GM12878 (cell line): ENCODE data around the gene GLT1D1. TPM values are rescaled to one million over a fixed set of nuclear protein-coding genes. Genes with fewer than 3 reads are reported as not detected.

Source experiments
- BCL11A ChIP-seq: IDR thresholded peaks from 2 replicates; pipeline ENCODE4 v1.6.1; 2011; ENCODE audit warnings: low read depth, low read length
- CBX3 ChIP-seq: fragments of 200-600 bp; sonication (generic); IDR thresholded peaks from 2 replicates; pipeline ENCODE4 v1.6.1; 2016; ENCODE audit warnings: low read depth, borderline replicate concordance
- CEBPB ChIP-seq, 2 experiments: fragments of 150-350 bp in 1 of 2; IDR thresholded peaks; 2 replicates each; pipeline ENCODE4 v1.6.1; 2012 to 2014; ENCODE audit warnings: low read depth in 2 of 2, low read length in 2 of 2, borderline replicate concordance in 1 of 2, inconsistent platforms in 1 of 2
- CHD2 ChIP-seq: IDR thresholded peaks from 2 replicates; pipeline ENCODE4 v1.6.1; 2011; ENCODE audit warnings: low read depth, low read length, improper control_type of control experiment, borderline replicate concordance
- CREM ChIP-seq: IDR thresholded peaks from 2 replicates; pipeline ENCODE4 v1.6.1; 2014; ENCODE audit warnings: antibody characterized with exemption, low read depth
- ELK1 ChIP-seq: IDR thresholded peaks from 2 replicates; pipeline ENCODE4 v1.6.1; 2012; ENCODE audit warnings: low read depth, low read length, improper control_type of control experiment
- GABPA ChIP-seq: IDR thresholded peaks from 2 replicates; pipeline ENCODE4 v1.6.1; 2014; ENCODE audit warnings: antibody characterized with exemption, low read depth, mild to moderate bottlenecking, inconsistent platforms
- HCFC1 ChIP-seq: fragments of 150-350 bp; IDR thresholded peaks from 2 replicates; pipeline ENCODE4 v1.6.1; 2014; ENCODE audit warnings: low read length
- NBN ChIP-seq: fragments of 450-650 bp; IDR thresholded peaks from 2 replicates; pipeline ENCODE4 v1.6.1; 2016
- NFYA ChIP-seq: IDR thresholded peaks from 2 replicates; pipeline ENCODE4 v1.6.1; 2011; ENCODE audit warnings: low read depth, mild to moderate bottlenecking, low read length, improper control_type of control experiment, borderline replicate concordance
- PBX3 ChIP-seq: IDR thresholded peaks from 2 replicates; pipeline ENCODE4 v1.6.1; 2011; ENCODE audit warnings: mild to moderate bottlenecking, low read depth, low read length, moderate library complexity; ENCODE audit not compliant: insufficient replicate concordance
- PML ChIP-seq: IDR thresholded peaks from 2 replicates; pipeline ENCODE4 v1.6.1; 2012; ENCODE audit warnings: low read length, inconsistent platforms
- SIN3A ChIP-seq: IDR thresholded peaks from 2 replicates; pipeline ENCODE4 v1.6.1; 2012; ENCODE audit warnings: low read depth, low read length, improper control_type of control experiment
- SMAD1 ChIP-seq: fragments of 450-650 bp; IDR thresholded peaks from 2 replicates; pipeline ENCODE4 v1.6.1; 2018; ENCODE audit warnings: mild to moderate bottlenecking, low read depth; ENCODE audit not compliant: partially characterized antibody
- SMARCA5 ChIP-seq: fragments of 450-650 bp; IDR thresholded peaks from 2 replicates; pipeline ENCODE4 v1.6.1; 2017; ENCODE audit warnings: mild to moderate bottlenecking
- SMC3 ChIP-seq: IDR thresholded peaks from 2 replicates; pipeline ENCODE4 v1.6.1; 2011; ENCODE audit warnings: low read length, improper control_type of control experiment, borderline replicate concordance
- SP1 ChIP-seq: IDR thresholded peaks from one replicate; pipeline ENCODE4 v1.6.1; 2011; ENCODE audit warnings: low read depth, low read length
- SRF ChIP-seq, 2 experiments: IDR thresholded peaks; 2 replicates each; pipeline ENCODE4 v1.6.1; 2011; ENCODE audit warnings: low read depth in 2 of 2, low read length in 2 of 2, mild to moderate bottlenecking in 1 of 2, moderate library complexity in 1 of 2
- TCF12 ChIP-seq: IDR thresholded peaks from 2 replicates; pipeline ENCODE4 v1.6.1; 2011; ENCODE audit warnings: low read depth, mild to moderate bottlenecking, low read length
- ZNF207 ChIP-seq: fragments of 450-650 bp; IDR thresholded peaks from 2 replicates; pipeline ENCODE4 v1.6.1; 2014; ENCODE audit warnings: antibody characterized with exemption, mild to moderate bottlenecking, borderline replicate concordance
- ZSCAN29 ChIP-seq: fragments of 450-650 bp; IDR thresholded peaks from 2 replicates; pipeline ENCODE4 v1.6.1; 2017; ENCODE audit warnings: mild to moderate bottlenecking, moderate library complexity
- polyA plus RNA-seq, 11 experiments: library from polyadenylated mRNA; depleted of rRNA in 4 of 11; unstranded in 6 of 11; stranded (reverse) in 5 of 11; fragments of >200 nt; fragmentation: Nextera tagmentation in 4 of 11; fragmentation: Illumina TruSeq in 1 of 11; extraction: Ambion mirVana in 4 of 11; extraction: Trizol in 1 of 11; gene quantifications; 1 replicate in 1 of 11; 2 replicates in 10 of 11; pipeline versions ENCODE4 v1.2.1 to v1.2.3, GENCODE V29; 2011 to 2016; ENCODE audit warnings: inconsistent platforms in 2 of 11, missing spikeins in 2 of 11, low read depth in 1 of 11
- total RNA-seq, 4 experiments: library from RNA; depleted of rRNA in 3 of 4; stranded (reverse); fragments of >200 nt in 3 of 4; fragmentation: Illumina TruSeq in 1 of 4; extraction: Trizol in 1 of 4; gene quantifications; 2 replicates each; pipeline versions ENCODE4 v1.2.1 to v1.2.3, GENCODE V29; 2013 to 2021
- TF ChIP-seq, protein P1 (sequence below), 3 experiments: IDR thresholded peaks in 2 of 3; conservative IDR thresholded peaks in 1 of 3; 2 replicates each; pipeline ENCODE4 v1.5.1; 2011; ENCODE audit warnings: low read depth in 3 of 3, low read length in 3 of 3, mild to moderate bottlenecking in 3 of 3, control low read depth in 2 of 3, moderate library complexity in 2 of 3, inconsistent platforms in 1 of 3, mixed read lengths in 1 of 3; ENCODE audit not compliant: control insufficient read depth in 2 of 3, insufficient read depth in 1 of 3; ENCODE audit errors: extremely low read depth in 1 of 3
- TF ChIP-seq, protein P2 (sequence below): fragments of 450-650 bp; formaldehyde crosslinking; IDR thresholded peaks from 2 replicates; pipeline ENCODE4 v1.5.0; 2022; ENCODE audit warnings: mild to moderate bottlenecking, missing genetic modification characterization

Gene GLT1D1
- total and polyA plus RNA-seq, 10 of the 15 experiments (the other 5 are each of a cell fraction or from before 2014, with no cell fraction given), result 0.42 to 62.8 (median 3.0) TPM

DNA sequence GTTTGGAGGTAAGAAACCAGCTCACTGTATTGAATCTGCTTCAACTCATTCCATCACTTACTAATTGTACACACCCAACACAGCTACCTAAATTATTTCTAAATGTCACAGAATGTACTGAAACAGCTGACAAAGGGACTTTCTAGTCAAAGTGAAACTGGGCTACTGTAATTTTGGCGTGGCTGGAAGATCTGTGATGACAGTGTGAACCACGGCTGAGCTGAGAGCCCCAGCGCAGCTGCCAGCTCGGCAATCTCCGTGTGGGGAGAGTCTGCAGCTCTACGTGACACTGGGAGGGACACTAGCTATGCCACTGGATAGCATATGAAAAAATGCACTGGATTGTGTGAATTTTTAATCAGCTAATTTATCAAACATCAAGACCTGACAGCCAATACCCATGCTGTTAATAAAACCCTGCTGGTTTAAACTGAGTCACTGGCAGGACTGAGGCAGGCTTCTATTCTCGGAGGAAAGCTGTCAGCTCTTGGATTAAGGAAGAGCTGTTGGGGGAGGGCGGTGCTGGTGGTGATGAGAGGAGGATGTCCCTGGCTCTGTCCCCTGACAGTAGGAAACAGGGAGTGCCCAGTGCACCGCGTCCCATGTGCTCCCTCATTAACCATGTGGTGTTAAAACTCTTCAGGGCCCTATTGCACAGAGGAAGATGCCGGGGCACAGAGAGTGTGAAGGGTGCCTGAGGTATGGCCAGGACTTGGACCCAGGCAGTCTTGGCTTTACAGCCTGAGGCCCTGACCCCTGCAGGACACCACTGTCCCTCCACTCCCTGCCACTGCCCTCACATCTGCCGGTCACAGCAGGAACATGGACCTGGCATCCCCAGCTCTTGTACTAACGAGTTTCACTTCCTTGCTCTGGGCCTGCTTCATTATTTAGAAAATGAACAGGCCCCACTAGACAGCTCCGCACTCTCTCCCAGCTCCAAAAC lies 42.8 kb upstream of the GLT1D1 start (continued):
- TF ChIP-seq SP1, result peak; percentile 56
- no peak for TF ChIP-seq HCFC1
- peak; percentile 63 for TF ChIP-seq PML
- no peak for TF ChIP-seq NFYA
- peak; percentile 87 for TF ChIP-seq CREM
- TF ChIP-seq, protein P1, sequence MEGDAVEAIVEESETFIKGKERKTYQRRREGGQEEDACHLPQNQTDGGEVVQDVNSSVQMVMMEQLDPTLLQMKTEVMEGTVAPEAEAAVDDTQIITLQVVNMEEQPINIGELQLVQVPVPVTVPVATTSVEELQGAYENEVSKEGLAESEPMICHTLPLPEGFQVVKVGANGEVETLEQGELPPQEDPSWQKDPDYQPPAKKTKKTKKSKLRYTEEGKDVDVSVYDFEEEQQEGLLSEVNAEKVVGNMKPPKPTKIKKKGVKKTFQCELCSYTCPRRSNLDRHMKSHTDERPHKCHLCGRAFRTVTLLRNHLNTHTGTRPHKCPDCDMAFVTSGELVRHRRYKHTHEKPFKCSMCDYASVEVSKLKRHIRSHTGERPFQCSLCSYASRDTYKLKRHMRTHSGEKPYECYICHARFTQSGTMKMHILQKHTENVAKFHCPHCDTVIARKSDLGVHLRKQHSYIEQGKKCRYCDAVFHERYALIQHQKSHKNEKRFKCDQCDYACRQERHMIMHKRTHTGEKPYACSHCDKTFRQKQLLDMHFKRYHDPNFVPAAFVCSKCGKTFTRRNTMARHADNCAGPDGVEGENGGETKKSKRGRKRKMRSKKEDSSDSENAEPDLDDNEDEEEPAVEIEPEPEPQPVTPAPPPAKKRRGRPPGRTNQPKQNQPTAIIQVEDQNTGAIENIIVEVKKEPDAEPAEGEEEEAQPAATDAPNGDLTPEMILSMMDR (IDR thresholded peaks at IDR 0.05 in 2 of 3, conservative IDR thresholded peaks at IDR 0.05 in 1 of 3; ENCODE audit: control insufficient read depth in 2 of 3, extremely low read depth in 1 of 3, insufficient read depth in 1 of 3, low read depth in 3 of 3, low read length in 3 of 3), result peak; percentile 10 to 31 (median 14); a peak in 1 of 6 replicates
- no peak for TF ChIP-seq CBX3
- TF ChIP-seq SRF (IDR thresholded peaks at IDR 0.05; ENCODE audit: low read depth in 2 of 2, low read length in 2 of 2), result peak in 1 of 2 experiments; percentile 77; a peak in 1 of 4 replicates
- TF ChIP-seq CEBPB (IDR thresholded peaks at IDR 0.05; ENCODE audit: borderline replicate concordance in 1 of 2, low read depth in 2 of 2, low read length in 2 of 2), result no peak
- TF ChIP-seq, protein P2, sequence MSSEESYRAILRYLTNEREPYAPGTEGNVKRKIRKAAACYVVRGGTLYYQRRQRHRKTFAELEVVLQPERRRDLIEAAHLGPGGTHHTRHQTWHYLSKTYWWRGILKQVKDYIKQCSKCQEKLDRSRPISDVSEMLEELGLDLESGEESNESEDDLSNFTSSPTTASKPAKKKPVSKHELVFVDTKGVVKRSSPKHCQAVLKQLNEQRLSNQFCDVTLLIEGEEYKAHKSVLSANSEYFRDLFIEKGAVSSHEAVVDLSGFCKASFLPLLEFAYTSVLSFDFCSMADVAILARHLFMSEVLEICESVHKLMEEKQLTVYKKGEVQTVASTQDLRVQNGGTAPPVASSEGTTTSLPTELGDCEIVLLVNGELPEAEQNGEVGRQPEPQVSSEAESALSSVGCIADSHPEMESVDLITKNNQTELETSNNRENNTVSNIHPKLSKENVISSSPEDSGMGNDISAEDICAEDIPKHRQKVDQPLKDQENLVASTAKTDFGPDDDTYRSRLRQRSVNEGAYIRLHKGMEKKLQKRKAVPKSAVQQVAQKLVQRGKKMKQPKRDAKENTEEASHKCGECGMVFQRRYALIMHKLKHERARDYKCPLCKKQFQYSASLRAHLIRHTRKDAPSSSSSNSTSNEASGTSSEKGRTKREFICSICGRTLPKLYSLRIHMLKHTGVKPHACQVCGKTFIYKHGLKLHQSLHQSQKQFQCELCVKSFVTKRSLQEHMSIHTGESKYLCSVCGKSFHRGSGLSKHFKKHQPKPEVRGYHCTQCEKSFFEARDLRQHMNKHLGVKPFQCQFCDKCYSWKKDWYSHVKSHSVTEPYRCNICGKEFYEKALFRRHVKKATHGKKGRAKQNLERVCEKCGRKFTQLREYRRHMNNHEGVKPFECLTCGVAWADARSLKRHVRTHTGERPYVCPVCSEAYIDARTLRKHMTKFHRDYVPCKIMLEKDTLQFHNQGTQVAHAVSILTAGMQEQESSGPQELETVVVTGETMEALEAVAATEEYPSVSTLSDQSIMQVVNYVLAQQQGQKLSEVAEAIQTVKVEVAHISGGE (CRISPR knock-in tag), result no peak
- TF ChIP-seq SMC3, result 0 out of 2 replicates have a peak, but pooled peaks have one; percentile 2
- 0 out of 2 replicates have a peak, but pooled peaks have one; percentile 40 for TF ChIP-seq NBN
- 0 out of 2 replicates have a peak, but pooled peaks have one; percentile 27 for TF ChIP-seq ZNF207
- no peak for TF ChIP-seq SMAD1
- peak; percentile 73; the same call in 1 of the 2 replicates for TF ChIP-seq SMARCA5
- TF ChIP-seq CHD2, result peak; percentile 40
- 0 out of 2 replicates have a peak, but pooled peaks have one; percentile 32 for TF ChIP-seq GABPA
- TF ChIP-seq ZSCAN29, result 0 out of 2 replicates have a peak, but pooled peaks have one; percentile 10
- peak; percentile 97 for TF ChIP-seq TCF12
- TF ChIP-seq SIN3A, result no peak
- no peak for TF ChIP-seq ELK1
- TF ChIP-seq PBX3, result no peak
- TF ChIP-seq BCL11A, result peak; percentile 90
